H1 (cell line): ENCODE data around the gene ZNF8. TPM values are rescaled to one million over a fixed set of nuclear protein-coding genes. Genes with fewer than 3 reads are reported as not detected.
A peak's percentile ranks its signal among the peaks of the same experiment; 100 is the strongest.

ENCODE experiments used
- CTCF ChIA-PET: fragments of 300-600 bp; sonication (Branson Sonifier 250); formaldehyde crosslinking; loops from one replicate; lab custom pipeline; 2021; ENCODE audit not compliant: partially characterized antibody; lab: Charles Lee
- POLR2A ChIA-PET: fragments of 300-600 bp; sonication (Branson Sonifier 250); formaldehyde crosslinking; loops from one replicate; lab custom pipeline; 2021; ENCODE audit warnings: inconsistent platforms; ENCODE audit not compliant: partially characterized antibody; lab: Charles Lee
- DNase-seq, 2 experiments: peaks; one replicate each; pipeline versions ENCODE4 v3.0.0 to v3.0.0-alpha.2; 2010 to 2022; ENCODE audit warnings: low spot score in 2 of 2, low read depth in 1 of 2, mixed read lengths in 1 of 2
- FAIRE-seq: peaks from 2 replicates; lab custom pipeline; 2011; peaks lifted over from hg19 to GRCh38; lab: Jason Lieb, UNC
- H2AFZ ChIP-seq: 2 replicates; pipeline ENCODE4 v1.8.1; 2012; ENCODE audit warnings: low read length, inconsistent platforms
- H2AK5ac ChIP-seq: 2 replicates; pipeline ENCODE4 v1.6.1; 2013; ENCODE audit warnings: low read depth, low read length
- H2BK120ac ChIP-seq: replicated peaks from 2 replicates; pipeline ENCODE3; 2013; ENCODE audit warnings: low read depth, low read length, inconsistent platforms
- H2BK12ac ChIP-seq: 2 replicates; pipeline ENCODE4 v1.6.1; 2013; ENCODE audit warnings: low read depth, low read length
- H2BK15ac ChIP-seq: 2 replicates; pipeline ENCODE4 v1.6.1; 2013; ENCODE audit warnings: low read length
- H2BK20ac ChIP-seq: 2 replicates; pipeline ENCODE4 v1.6.1; 2013; ENCODE audit warnings: low read length
- H2BK5ac ChIP-seq: 2 replicates; pipeline ENCODE4 v1.6.1; 2013; ENCODE audit warnings: low read depth, low read length
- H3K14ac ChIP-seq: 2 replicates; pipeline ENCODE4 v1.6.1; 2013; ENCODE audit warnings: inconsistent platforms; ENCODE audit not compliant: insufficient read length
- H3K18ac ChIP-seq: 2 replicates; pipeline ENCODE4 v1.6.1; 2013; ENCODE audit warnings: low read length; ENCODE audit errors: extremely low read depth
- H3K23ac ChIP-seq: 2 replicates; pipeline ENCODE4 v1.6.1; 2013; ENCODE audit warnings: inconsistent platforms; ENCODE audit not compliant: insufficient read length
- H3K23me2 ChIP-seq: 2 replicates; pipeline ENCODE4 v1.6.1; 2013; ENCODE audit warnings: low read depth, low read length
- H3K27ac ChIP-seq: 2 replicates; pipeline ENCODE4 v1.6.1; 2011; ENCODE audit warnings: low read depth, low read length, inconsistent platforms
- H3K27me3 ChIP-seq, 4 experiments: replicated peaks in 1 of 4; 1 replicate in 1 of 4; 2 replicates in 3 of 4; pipeline versions ENCODE4 v1.6.1 to v1.8.1; 2011 to 2013; ENCODE audit warnings: low read length in 3 of 4, mild to moderate bottlenecking in 3 of 4, inconsistent platforms in 2 of 4, mixed read lengths in 2 of 4, moderate library complexity in 1 of 4; ENCODE audit not compliant: control insufficient read depth in 3 of 4, insufficient read depth in 3 of 4; ENCODE audit errors: extremely low read depth in 1 of 4
- H3K36me3 ChIP-seq, 4 experiments: 2 replicates each; pipeline versions ENCODE4 v1.6.1 to v1.8.1; 2011 to 2013; ENCODE audit warnings: mild to moderate bottlenecking in 4 of 4, low read length in 3 of 4, moderate library complexity in 2 of 4, control low read depth in 1 of 4, inconsistent platforms in 1 of 4; ENCODE audit not compliant: insufficient read depth in 4 of 4, control insufficient read depth in 2 of 4
- H3K4ac ChIP-seq: replicated peaks from 2 replicates; pipeline ENCODE3; 2013; ENCODE audit warnings: low read length, low read depth, mixed read lengths, inconsistent platforms; ENCODE audit not compliant: insufficient read length
- H3K4me1 ChIP-seq, 4 experiments: replicated peaks in 1 of 4; 1 replicate in 1 of 4; 2 replicates in 3 of 4; pipeline versions ENCODE4 v1.6.1 to v1.8.1; 2011 to 2013; ENCODE audit warnings: low read length in 3 of 4, inconsistent platforms in 2 of 4, mixed read lengths in 1 of 4; ENCODE audit not compliant: insufficient read depth in 4 of 4, control insufficient read depth in 3 of 4
- H3K4me2 ChIP-seq, 2 experiments: 2 replicates each; pipeline versions ENCODE4 v1.6.1 to v1.8.1; 2011 to 2013; ENCODE audit warnings: low read depth in 2 of 2, low read length in 2 of 2, control low read depth in 1 of 2, inconsistent platforms in 1 of 2, mild to moderate bottlenecking in 1 of 2; ENCODE audit not compliant: insufficient read depth in 1 of 2
- H3K4me3 ChIP-seq, 4 experiments: fragments of 200-600, 300-600 bp in 1 of 4; sonication (generic), shearing (Covaris generic), sonication (Bioruptor Twin) in 1 of 4; 2 replicates each; pipeline versions ENCODE4 v1.5.1 to v1.8.1; 2011 to 2016; ENCODE audit warnings: low read length in 4 of 4, low read depth in 3 of 4, control low read depth in 2 of 4, inconsistent platforms in 2 of 4, mild to moderate bottlenecking in 2 of 4, mixed read lengths in 1 of 4, moderate library complexity in 1 of 4; ENCODE audit not compliant: insufficient read depth in 2 of 4; ENCODE audit errors: extremely low read depth in 1 of 4
- H3K56ac ChIP-seq: replicated peaks from 2 replicates; pipeline ENCODE3; 2013; ENCODE audit warnings: low read depth, mild to moderate bottlenecking, mixed read lengths, low read length, inconsistent platforms; ENCODE audit not compliant: insufficient read length
- H3K79me1 ChIP-seq: 2 replicates; pipeline ENCODE4 v1.6.1; 2013; ENCODE audit warnings: low read depth, low read length, control low read depth
- H3K79me2 ChIP-seq, 2 experiments: 2 replicates each; pipeline versions ENCODE4 v1.6.1 to v1.8.1; 2012 to 2013; ENCODE audit warnings: low read length in 2 of 2, mild to moderate bottlenecking in 2 of 2, inconsistent platforms in 1 of 2; ENCODE audit not compliant: insufficient read depth in 2 of 2, control insufficient read depth in 1 of 2
- H3K9ac ChIP-seq, 4 experiments: replicated peaks in 1 of 4; 1 replicate in 1 of 4; 2 replicates in 3 of 4; pipeline versions ENCODE4 v1.6.1 to v1.8.1; 2011 to 2013; ENCODE audit warnings: low read depth in 3 of 4, low read length in 3 of 4, control low read depth in 2 of 4, mild to moderate bottlenecking in 2 of 4, moderate library complexity in 2 of 4, inconsistent platforms in 1 of 4; ENCODE audit errors: extremely low read depth in 1 of 4
- H3K9me3 ChIP-seq, 2 experiments: 2 replicates each; pipeline versions ENCODE4 v1.6.1 to v1.8.1; 2012 to 2013; ENCODE audit warnings: mild to moderate bottlenecking in 2 of 2, moderate library complexity in 2 of 2, control low read depth in 1 of 2, inconsistent platforms in 1 of 2, low read depth in 1 of 2, low read length in 1 of 2, mixed read lengths in 1 of 2; ENCODE audit not compliant: insufficient read depth in 2 of 2
- H4K20me1 ChIP-seq, 2 experiments: replicated peaks in 1 of 2; 2 replicates each; pipeline versions ENCODE3 to v1.8.1; 2011 to 2013; ENCODE audit warnings: inconsistent platforms in 2 of 2, low read length in 2 of 2, mild to moderate bottlenecking in 1 of 2; ENCODE audit not compliant: insufficient read depth in 2 of 2, control insufficient read depth in 1 of 2
- H4K5ac ChIP-seq: 2 replicates; pipeline ENCODE4 v1.6.1; 2013; ENCODE audit warnings: low read length, low read depth, mixed read lengths, inconsistent platforms; ENCODE audit not compliant: insufficient read length
- H4K8ac ChIP-seq: 2 replicates; pipeline ENCODE4 v1.8.0; 2013; ENCODE audit warnings: mild to moderate bottlenecking, moderate library complexity, low read length, inconsistent platforms; ENCODE audit not compliant: insufficient read depth; ENCODE audit errors: extremely low read depth
- H4K91ac ChIP-seq: replicated peaks from 2 replicates; pipeline ENCODE3; 2013; ENCODE audit warnings: low read length, mixed read lengths, inconsistent platforms; ENCODE audit not compliant: insufficient read length
- BCL11A ChIP-seq, 2 experiments: IDR thresholded peaks; one replicate each; pipeline ENCODE4 v1.6.1; 2011; ENCODE audit warnings: low read depth in 2 of 2, low read length in 2 of 2, mild to moderate bottlenecking in 2 of 2
- CREB1 ChIP-seq: IDR thresholded peaks from 2 replicates; pipeline ENCODE4 v1.6.1; 2012; ENCODE audit warnings: inconsistent platforms
- GABPA ChIP-seq: IDR thresholded peaks from 2 replicates; pipeline ENCODE4 v1.6.1; 2011; ENCODE audit warnings: mild to moderate bottlenecking, low read length, moderate library complexity, borderline replicate concordance; ENCODE audit not compliant: insufficient read depth
- JUND ChIP-seq: IDR thresholded peaks from 2 replicates; pipeline ENCODE4 v1.6.1; 2011; ENCODE audit warnings: mild to moderate bottlenecking, improper control_type of control experiment, low read length
- PHF8 ChIP-seq: fragments of 200-600 bp; sonication (generic); conservative IDR thresholded peaks from 2 replicates; pipeline ENCODE4 v1.7.1; 2012; ENCODE audit warnings: low read depth, mild to moderate bottlenecking, inconsistent platforms, low read length, moderate library complexity
- RAD21 ChIP-seq, 2 experiments: IDR thresholded peaks in 1 of 2; conservative IDR thresholded peaks in 1 of 2; 2 replicates each; pipeline ENCODE4 v1.6.1; 2011; ENCODE audit warnings: low read depth in 2 of 2, low read length in 2 of 2, improper control_type of control experiment in 1 of 2, inconsistent platforms in 1 of 2, mild to moderate bottlenecking in 1 of 2, moderate library complexity in 1 of 2
- TCF12 ChIP-seq: IDR thresholded peaks from 2 replicates; pipeline ENCODE4 v1.6.1; 2011; ENCODE audit warnings: low read depth, mild to moderate bottlenecking, low read length
- TEAD4 ChIP-seq: IDR thresholded peaks from 2 replicates; pipeline ENCODE4 v1.6.1; 2012; ENCODE audit warnings: low read depth, low read length, inconsistent platforms, mixed read lengths
- WGBS, 2 experiments: shearing (Covaris generic) in 1 of 2; methylation state at CpG; one replicate each; pipeline versions ENCODE4 v1.1.6 to v1.1.7; 2013 to 2015; ENCODE audit warnings: low lambda C conversion rate in 2 of 2, mixed read lengths in 2 of 2, inconsistent platforms in 1 of 2, low coverage in 1 of 2, missing lambda C conversion rate in 1 of 2; ENCODE audit not compliant: insufficient replicate concordance in 2 of 2, insufficient coverage in 1 of 2, insufficient read length in 1 of 2; ENCODE audit errors: extremely low coverage in 1 of 2, missing lambda C conversion rate in 1 of 2; 5-methylcytosine and 5-hydroxymethylcytosine counted together
- long read RNA-seq, 2 experiments: library from RNA in 1 of 2; library from capped mRNA in 1 of 2; stranded (forward); transcript quantifications; one replicate each; pipeline ENCODE4 v2.0.0, GENCODE V29; 2021; ENCODE audit warnings: inconsistent platforms in 1 of 2
- polyA minus RNA-seq, 3 experiments: library from RNA; depleted of rRNA, polyadenylated mRNA; stranded (reverse); fragments of >200 nt; gene quantifications; 1 replicate in 2 of 3; 2 replicates in 1 of 3; pipeline ENCODE4 v1.2.3, GENCODE V29; 2011
- polyA plus RNA-seq, 7 experiments: library from polyadenylated mRNA; depleted of rRNA in 3 of 7; stranded (reverse) in 5 of 7; unstranded in 2 of 7; fragments of >200 nt in 5 of 7; fragments of 200-250 nt in 2 of 7; gene quantifications; 1 replicate in 5 of 7; 2 replicates in 1 of 7; 4 replicates in 1 of 7; pipeline versions ENCODE4 v1.2.1 to v1.2.3, GENCODE V29; 2011 to 2013; ENCODE audit warnings: missing spikeins in 2 of 7, mixed read lengths in 2 of 7
- total RNA-seq: library from RNA; stranded (reverse); fragmentation: NEBNext Ultra II Directional; extraction: Animal tissue kit (Norgen Biotek cat#: 25700); gene quantifications from 2 replicates; pipeline ENCODE4 v1.2.1, GENCODE V29; 2021

ZNF8 gene
- 20.5 and 21.5 TPM in 2 replicates for total RNA-seq
- polyA plus RNA-seq (2011; rRNA removed), result 9.2 and 9.8 TPM in 2 replicates
- 7.0 TPM for polyA plus RNA-seq (2011; cell fraction: cytosol; rRNA removed)
- polyA plus RNA-seq (2011; cell fraction: nucleus; rRNA removed), result 15.2 TPM
- polyA plus RNA-seq (2012, experiment 1 of 2), result 5.5 to 7.9 TPM (median 6.5 TPM) in 4 replicates
- 4.9 TPM for polyA plus RNA-seq (2012, experiment 2 of 2)
- polyA plus RNA-seq (2013, experiment 1 of 2), result 9.6 TPM
- 8.2 TPM for polyA plus RNA-seq (2013, experiment 2 of 2)
- polyA minus RNA-seq (2011; rRNA and poly(A)+ RNA removed), result 30.0 and 32.5 TPM in 2 replicates
- polyA minus RNA-seq (2011; cell fraction: cytosol; rRNA and poly(A)+ RNA removed), result 17.0 TPM
- 15.0 TPM for polyA minus RNA-seq (2011; cell fraction: nucleus; rRNA and poly(A)+ RNA removed)
- long read RNA-seq, experiment 1, full-length matches to known transcripts, result 1 of 2 reads
- long read RNA-seq, experiment 1, partial matches to known transcripts, result 0 of 2 reads
- long read RNA-seq, experiment 1, other reads (novel, unspliced or antisense), result 1 of 2 reads
- long read RNA-seq, experiment 2, full-length matches to known transcripts, result 5 of 5 reads
- long read RNA-seq, experiment 2, partial matches to known transcripts, result 0 of 5 reads
- long read RNA-seq, experiment 2, other reads (novel, unspliced or antisense), result 0 of 5 reads

GRCh38 chr19:58278541-58279041 lies at the start of gene ZNF8:
ZNF8 (plus strand) TSS chr19:58278955; CDS start chr19:58279082, 127 bp downstream.
- peak within 1 kb of the TSS; percentile 83 for H3K27ac ChIP-seq
- peak within 1 kb of the TSS; percentile 86 to 97 (median 94) for H3K4me3 ChIP-seq
- peak within 1 kb of the TSS; percentile 74 to 90 for H3K4me2 ChIP-seq
- peak; percentile 77 for FAIRE-seq
- no peaks in the 10 kb centered on the region for H3K27me3 ChIP-seq
- DNase-seq, result peak; percentile 96 to 97
- H2BK15ac ChIP-seq, result no peak within 1 kb of the TSS
- H4K5ac ChIP-seq, result peak within 1 kb of the TSS; percentile 97
- peak within 1 kb of the TSS; percentile 99 for H4K8ac ChIP-seq
- no peak within 1 kb of the TSS for H2BK20ac ChIP-seq
- no peak within 1 kb of the TSS for H3K14ac ChIP-seq
- peaks cover 4 to 11% (median 6%) of the 10 kb centered on the region in 4 experiments; a peak in 6 of 7 replicates for H3K4me1 ChIP-seq
- no peak within 1 kb of the TSS for H2BK120ac ChIP-seq
- no peak within 1 kb of the TSS; the same call in none of the 2 replicates for H2AK5ac ChIP-seq
- H3K9ac ChIP-seq, result peak within 1 kb of the TSS; percentile 89 to 97 (median 93)
- peak within 1 kb of the TSS; percentile 78 for H3K18ac ChIP-seq
- POLR2A ChIA-PET, result interaction anchor here (0.7 to 3.9 kb wide), 21 partner anchors 9 to 107 kb away, joined by 3 to 30 read pairs (median 5); partner anchors contain the start of genes ERVK3-1, ZNF274, ZNF544 and ZSCAN22
- CTCF ChIA-PET, result interaction anchor here (0.6 to 0.7 kb wide), 2 partner anchors 32 to 1091 kb away, joined by 3 read pairs; no protein-coding TSS in a partner anchor
- peak within 1 kb of the TSS; percentile 37; the same call in 1 of the 2 replicates for H2AFZ ChIP-seq
- peaks cover 9 to 17% of the 10 kb centered on the region in 2 experiments for H4K20me1 ChIP-seq
- WGBS, 2 experiments, result 2% methylated on average over 42 of the region's 42 CpGs; no CpG with 5 or more reads in 1 of the 2 experiments
- peaks cover 27 to 52% of the 10 kb centered on the region in 2 experiments for H3K79me2 ChIP-seq
- H2BK5ac ChIP-seq, result peak within 1 kb of the TSS; percentile 96
- peaks cover 0 to 13% (median 2%) of the 10 kb centered on the region in 4 experiments; a peak in 3 of 8 replicates for H3K36me3 ChIP-seq
- H3K23me2 ChIP-seq, result peaks cover 6% of the 10 kb centered on the region
- H3K79me1 ChIP-seq, result peaks cover 15% of the 10 kb centered on the region
- peak within 1 kb of the TSS; percentile 97 for H3K56ac ChIP-seq
- peak within 1 kb of the TSS; percentile 84 for H4K91ac ChIP-seq
- peak within 1 kb of the TSS; percentile 68; the same call in 1 of the 2 replicates for H2BK12ac ChIP-seq
- H3K4ac ChIP-seq, result peak within 1 kb of the TSS; percentile 81
- no peaks in the 10 kb centered on the region for H3K9me3 ChIP-seq
- H3K23ac ChIP-seq, result no peak within 1 kb of the TSS
- TF ChIP-seq BCL11A (IDR thresholded peaks at IDR 0.05; ENCODE audit: low read depth in 2 of 2, low read length in 2 of 2), result no peak
- TF ChIP-seq TCF12, result no peak
- TF ChIP-seq RAD21 (IDR thresholded peaks at IDR 0.05 in 1 of 2, conservative IDR thresholded peaks at IDR 0.05 in 1 of 2; ENCODE audit: low read depth in 2 of 2, low read length in 2 of 2), result no peak
- TF ChIP-seq PHF8, result peak; percentile 29; the same call in 1 of the 2 replicates
- TF ChIP-seq GABPA, result no peak
- TF ChIP-seq TEAD4, result no peak
- 0 out of 2 replicates have a peak, but pooled peaks have one; percentile 23 for TF ChIP-seq JUND
- 0 out of 2 replicates have a peak, but pooled peaks have one; percentile 40 for TF ChIP-seq CREB1
